Thoracic aorta (tissue), 2 donors: ENCODE measurements around the gene RPS6KB2. TPM values are rescaled to one million over a fixed set of nuclear protein-coding genes. Genes with fewer than 3 reads are reported as not detected.

Source experiments
- ATAC-seq: fragments of 150-250 bp; one replicate; pipeline ENCODE4 v1.8.0; 2017; ENCODE audit warnings: low read depth; ENCODE audit not compliant: insufficient number of reproducible peaks, low FRiP score
- DNase-seq: peaks from one replicate; pipeline ENCODE4 v3.0.0-alpha.2; 2020; ENCODE audit warnings: low spot score
- H3K27ac ChIP-seq, 2 donors: fragments of 200-600 bp; sonication (generic); 1 replicate in 1 of 2; 2 replicates in 1 of 2; pipeline ENCODE4 v1.5.1; 2016; ENCODE audit warnings: mild to moderate bottlenecking in 2 of 2, moderate library complexity in 2 of 2
- H3K27me3 ChIP-seq: fragments of 200-600 bp; sonication (generic); replicated peaks from 2 replicates; pipeline ENCODE4 v1.6.0; 2016; ENCODE audit warnings: mild to moderate bottlenecking; ENCODE audit not compliant: insufficient read depth
- H3K36me3 ChIP-seq: fragments of 200-600 bp; sonication (generic); one replicate; pipeline ENCODE4 v1.5.1; 2016
- H3K4me1 ChIP-seq, 2 donors: fragments of 200-600 bp; sonication (generic); 1 replicate in 1 of 2; 2 replicates in 1 of 2; pipeline versions ENCODE4 v1.5.1 to v1.6.0; 2016; ENCODE audit warnings: low read depth in 2 of 2, mild to moderate bottlenecking in 1 of 2; ENCODE audit not compliant: control insufficient read depth in 1 of 2
- H3K4me3 ChIP-seq: fragments of 200-600 bp; sonication (generic); 2 replicates; pipeline ENCODE4 v1.5.1; 2016; ENCODE audit warnings: mild to moderate bottlenecking
- H3K9me3 ChIP-seq: fragments of 200-600 bp; sonication (generic); 2 replicates; pipeline ENCODE4 v1.5.1; 2016
- CTCF ChIP-seq: fragments of 200-600 bp; sonication (generic); IDR thresholded peaks from one replicate; pipeline ENCODE4 v1.5.1; 2019; ENCODE audit warnings: antibody characterized with exemption
- total RNA-seq, 2 donors: library from RNA; depleted of rRNA; stranded (reverse); fragments of >200 nt; gene quantifications; one replicate each; pipeline versions ENCODE4 v1.1.0 to v1.2.3, GENCODE V29; 2016

The RPS6KB2 gene
- total RNA-seq, 2 donors from 2014 or later: 68.3 to 69.3 TPM

DNA sequence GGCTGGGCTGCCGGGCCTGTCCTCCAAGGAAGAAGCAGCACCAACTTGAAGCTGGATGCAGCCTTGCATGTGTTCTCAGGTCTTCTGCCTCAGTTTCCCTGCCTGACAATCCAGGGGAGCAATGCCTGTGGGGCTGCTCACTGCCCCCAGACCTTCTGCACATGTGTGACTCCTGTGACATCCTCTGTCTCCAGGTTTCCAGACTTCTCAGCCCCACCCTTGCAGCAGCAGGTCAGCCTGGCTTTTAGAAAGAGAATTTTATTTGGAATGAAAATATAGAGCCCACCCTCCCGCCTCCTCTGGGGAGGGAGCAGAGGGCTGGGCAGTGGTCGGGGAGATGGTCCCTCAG lies 9.5 kb downstream of the RPS6KB2 start:
- H3K36me3 ChIP-seq: peaks cover 29% of the 10 kb centered on the region
- H3K27me3 ChIP-seq: no peaks in the 10 kb centered on the region
- H3K27ac ChIP-seq: no peak overlapping the region
- H3K9me3 ChIP-seq: no peaks in the 10 kb centered on the region
- TF ChIP-seq CTCF: no peak
- H3K4me3 ChIP-seq: peak overlapping the region; percentile 45
- DNase-seq: no peak
- ATAC-seq: no peak
- H3K4me1 ChIP-seq: peaks cover 12 to 33% of the 10 kb centered on the region in 2 donors

DNA sequence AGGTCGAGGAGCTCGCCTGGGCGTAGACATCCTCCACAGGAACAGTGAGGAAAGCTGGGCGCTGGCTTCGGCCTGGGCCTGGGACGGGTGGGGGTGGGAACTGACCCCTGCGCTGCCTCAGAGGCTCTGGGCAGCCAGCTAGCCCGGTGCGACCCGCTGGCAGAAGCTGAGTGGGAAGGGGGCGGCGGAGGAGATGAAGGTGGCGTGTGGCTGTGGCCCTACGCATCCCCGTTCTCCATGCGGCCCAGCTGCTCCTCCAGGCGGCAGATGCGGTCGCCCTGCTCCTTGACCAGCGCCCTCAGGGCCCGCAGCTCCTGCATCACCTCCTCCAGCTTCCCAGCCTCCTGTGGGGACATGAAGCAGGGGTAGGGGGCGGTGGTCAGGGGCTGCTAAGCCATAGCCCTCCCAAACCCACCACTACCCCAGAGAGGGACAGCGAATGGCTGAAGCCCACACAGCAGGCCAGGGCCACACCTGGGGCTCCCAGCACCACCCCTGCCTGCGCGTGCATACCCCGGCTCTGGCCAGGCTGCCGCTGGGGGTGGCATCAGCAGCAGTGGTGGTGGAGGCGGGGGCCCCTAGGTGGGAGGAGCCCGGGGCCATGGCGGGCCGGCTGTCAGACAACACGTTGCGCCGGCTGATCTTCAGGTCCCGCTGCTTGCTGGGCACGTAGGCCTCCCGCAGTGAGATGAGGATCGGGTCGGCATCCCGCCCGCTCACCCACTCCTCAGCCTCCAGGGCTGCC lies 10.0 kb downstream of the RPS6KB2 start:
- TF ChIP-seq CTCF: no peak
- Histone ChIP-seq H3K9me3 (no peaks in the 10 kb centered on the region), H3K4me1 (peaks cover 12 to 35% of the 10 kb centered on the region in 2 donors), H3K27me3 (no peaks in the 10 kb centered on the region), H3K27ac (no peak overlapping the region), H3K4me3 (peak overlapping the region; percentile 45), H3K36me3 (peaks cover 23% of the 10 kb centered on the region)
- ATAC-seq: no peak
- DNase-seq: no peak

DNA sequence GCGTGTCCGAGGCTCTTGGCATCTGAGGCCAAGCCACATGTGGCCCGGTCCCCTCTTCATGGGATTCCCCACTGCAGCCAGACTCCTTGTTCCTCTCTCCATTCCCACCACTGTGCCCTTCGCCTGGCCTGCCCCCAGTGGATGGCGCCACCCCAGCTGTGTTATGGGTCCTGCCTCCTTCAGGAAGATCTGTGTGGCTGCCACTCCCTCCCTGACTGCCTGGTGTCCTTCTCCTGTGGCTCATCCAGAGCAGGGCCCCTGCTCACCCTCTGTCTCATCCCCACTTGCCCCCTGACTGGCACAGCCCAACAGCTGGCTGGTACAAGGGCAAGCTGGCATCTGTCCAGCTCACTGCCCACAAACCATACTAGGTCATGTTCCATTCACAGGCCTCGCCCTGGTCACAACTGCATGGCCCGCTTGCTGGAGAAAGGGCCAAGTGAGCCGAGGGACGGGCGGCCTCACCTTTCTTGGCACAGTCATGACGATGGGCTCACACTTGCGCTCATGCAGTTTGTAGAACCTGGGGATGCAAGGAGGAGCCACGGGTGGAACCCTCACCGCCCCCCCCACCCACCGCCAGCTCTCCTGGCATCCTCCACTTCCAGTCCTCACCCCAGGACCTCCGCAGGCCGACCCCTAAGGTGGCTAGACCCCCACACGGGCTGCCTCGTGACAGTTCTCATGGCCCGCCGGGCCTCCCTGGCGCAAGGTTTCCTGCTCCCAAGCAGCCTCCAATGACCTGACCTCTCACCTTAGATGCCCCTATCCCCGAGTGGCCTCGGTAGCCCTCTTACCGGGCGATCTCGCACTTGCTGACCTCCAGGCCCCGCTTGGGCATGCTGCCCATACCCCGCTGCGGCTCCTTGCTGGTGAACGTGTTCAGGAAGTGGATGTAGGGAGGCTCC lies 11.3 kb downstream of the RPS6KB2 start:
- no peak for ATAC-seq
- TF ChIP-seq CTCF: no peak
- no peak overlapping the region for H3K4me3 ChIP-seq
- peaks cover 12 to 41% of the 10 kb centered on the region in 2 donors for H3K4me1 ChIP-seq
- H3K9me3 ChIP-seq: no peaks in the 10 kb centered on the region
- peaks cover 12% of the 10 kb centered on the region for H3K36me3 ChIP-seq
- no peak for DNase-seq
- no peaks in the 10 kb centered on the region for H3K27me3 ChIP-seq
- peak overlapping the region; percentile 56 to 57 for H3K27ac ChIP-seq

GRCh38 chr11:67440229-67441097 lies 12.2 kb downstream of the RPS6KB2 start:
- TF ChIP-seq CTCF: no peak
- Histone ChIP-seq H3K27me3 (no peaks in the 10 kb centered on the region), H3K36me3 (peaks cover 5% of the 10 kb centered on the region), H3K27ac (no peak overlapping the region), H3K4me3 (no peak overlapping the region), H3K9me3 (no peaks in the 10 kb centered on the region), H3K4me1 (peaks cover 12 to 45% of the 10 kb centered on the region in 2 donors)
- DNase-seq (no peak), ATAC-seq (no peak)
